HepG2 (cell line): ENCODE data around the gene TMEM53.

ENCODE experiments used
- CBX2 ChIP-seq, 2 experiments: fragments of 200-600 bp in 1 of 2; sonication (generic); formaldehyde crosslinking in 1 of 2; IDR thresholded peaks; 2 replicates each; pipeline versions ENCODE4 v1.7.0 to v1.8.1; 2018 to 2022; ENCODE audit warnings: low read depth in 2 of 2, low read length in 1 of 2, mild to moderate bottlenecking in 1 of 2, missing genetic modification reagents in 1 of 2
- HCFC1 ChIP-seq: fragments of 150-350 bp; IDR thresholded peaks from 2 replicates; pipeline ENCODE4 v1.6.1; 2014; ENCODE audit warnings: low read depth, low read length
- HNRNPL ChIP-seq: fragments of 200-400 bp; formaldehyde crosslinking; IDR thresholded peaks from 2 replicates; pipeline ENCODE4 v1.6.1; 2017; ENCODE audit warnings: mild to moderate bottlenecking, low read depth, low read length
- MZF1 ChIP-seq: sonication (generic); formaldehyde crosslinking; IDR thresholded peaks from 2 replicates; pipeline ENCODE4 v1.8.1; 2023; ENCODE audit warnings: mild to moderate bottlenecking, missing genetic modification reagents, borderline replicate concordance
- NR2F2 ChIP-seq: IDR thresholded peaks from 2 replicates; pipeline ENCODE4 v1.6.1; 2012; ENCODE audit warnings: low read depth, inconsistent platforms, borderline replicate concordance
- POLR2AphosphoS5 ChIP-seq: IDR thresholded peaks from 2 replicates; pipeline ENCODE4 v1.6.1; 2012; ENCODE audit warnings: low read depth, low read length
- SIN3A ChIP-seq: IDR thresholded peaks from 2 replicates; pipeline ENCODE4 v1.6.1; 2011; ENCODE audit warnings: low read depth, mild to moderate bottlenecking, control low read depth, low read length, borderline replicate concordance
- ZMYM4 ChIP-seq: sonication (generic); formaldehyde crosslinking; IDR thresholded peaks from 2 replicates; pipeline ENCODE4 v1.8.1; 2023; ENCODE audit warnings: mild to moderate bottlenecking, missing genetic modification reagents
- ZSCAN21 ChIP-seq: sonication (generic); formaldehyde crosslinking; IDR thresholded peaks from 2 replicates; pipeline ENCODE4 v1.8.0; 2022; ENCODE audit warnings: mild to moderate bottlenecking, missing genetic modification reagents, moderate library complexity, borderline replicate concordance
- TF ChIP-seq, protein P1 (sequence below): IDR thresholded peaks from 2 replicates; pipeline ENCODE4 v1.6.1; 2016
- TF ChIP-seq, protein P2 (sequence below), 2 experiments: IDR thresholded peaks; 2 replicates each; pipeline ENCODE4 v1.6.1; 2011 to 2012; ENCODE audit warnings: low read length in 2 of 2, borderline replicate concordance in 1 of 2, low read depth in 1 of 2, mild to moderate bottlenecking in 1 of 2, moderate library complexity in 1 of 2
- TF ChIP-seq, protein P3 (sequence below): sonication (generic); formaldehyde crosslinking; IDR thresholded peaks from 2 replicates; pipeline ENCODE4 v1.5.0; 2020; ENCODE audit warnings: mild to moderate bottlenecking, missing genetic modification reagents, moderate library complexity

DNA sequence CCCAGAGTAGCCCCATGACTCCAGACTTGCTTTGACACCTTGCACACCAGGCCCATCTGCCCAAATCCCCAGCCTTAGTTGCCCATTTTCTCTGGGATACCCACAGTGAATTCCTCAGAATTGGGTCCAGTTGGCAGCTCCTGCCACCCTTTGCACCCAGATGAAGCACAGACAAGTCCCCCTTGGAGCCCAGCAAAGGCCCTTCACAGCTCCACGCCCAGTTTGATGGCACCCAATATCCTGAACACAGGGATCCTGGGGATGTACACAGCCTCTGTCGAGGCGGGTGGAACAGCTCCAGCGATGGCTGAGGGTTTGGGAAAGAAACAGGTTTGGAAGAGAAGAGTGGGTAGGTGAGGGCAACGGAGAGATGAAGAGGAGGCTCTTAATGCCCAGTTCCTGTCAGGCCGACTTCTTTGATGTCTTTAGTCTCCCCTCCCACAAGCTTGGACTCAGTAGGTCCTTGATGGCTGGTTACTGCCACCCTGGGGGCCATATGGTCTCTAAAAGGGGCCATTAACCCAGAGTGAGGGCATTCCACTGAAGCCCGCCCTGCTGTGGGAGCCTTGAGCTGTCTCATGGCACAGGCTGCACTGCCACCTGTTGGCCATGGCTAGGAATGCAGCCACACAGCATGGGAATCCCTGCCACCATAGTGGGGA, 21.7 kb downstream of the TMEM53 start:
- TF ChIP-seq CBX2 (IDR thresholded peaks at IDR 0.05; ENCODE audit: low read depth, low read length) (no peak), CBX2 (CRISPR knock-in tag; IDR thresholded peaks at IDR 0.05; ENCODE audit: low read depth) (no peak), NR2F2 (no peak), MZF1 (CRISPR knock-in tag) (no peak), ZMYM4 (CRISPR knock-in tag) (no peak), HNRNPL (no peak), POLR2AphosphoS5 (no peak), SIN3A (no peak), HCFC1 (no peak), ZSCAN21 (CRISPR knock-in tag) (no peak)
- TF ChIP-seq, protein P1, sequence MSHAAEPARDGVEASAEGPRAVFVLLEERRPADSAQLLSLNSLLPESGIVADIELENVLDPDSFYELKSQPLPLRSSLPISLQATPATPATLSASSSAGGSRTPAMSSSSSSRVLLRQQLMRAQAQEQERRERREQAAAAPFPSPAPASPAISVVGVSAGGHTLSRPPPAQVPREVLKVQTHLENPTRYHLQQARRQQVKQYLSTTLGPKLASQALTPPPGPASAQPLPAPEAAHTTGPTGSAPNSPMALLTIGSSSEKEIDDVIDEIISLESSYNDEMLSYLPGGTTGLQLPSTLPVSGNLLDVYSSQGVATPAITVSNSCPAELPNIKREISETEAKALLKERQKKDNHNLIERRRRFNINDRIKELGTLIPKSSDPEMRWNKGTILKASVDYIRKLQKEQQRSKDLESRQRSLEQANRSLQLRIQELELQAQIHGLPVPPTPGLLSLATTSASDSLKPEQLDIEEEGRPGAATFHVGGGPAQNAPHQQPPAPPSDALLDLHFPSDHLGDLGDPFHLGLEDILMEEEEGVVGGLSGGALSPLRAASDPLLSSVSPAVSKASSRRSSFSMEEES (CRISPR knock-in tag): no peak
- TF ChIP-seq, protein P2, sequence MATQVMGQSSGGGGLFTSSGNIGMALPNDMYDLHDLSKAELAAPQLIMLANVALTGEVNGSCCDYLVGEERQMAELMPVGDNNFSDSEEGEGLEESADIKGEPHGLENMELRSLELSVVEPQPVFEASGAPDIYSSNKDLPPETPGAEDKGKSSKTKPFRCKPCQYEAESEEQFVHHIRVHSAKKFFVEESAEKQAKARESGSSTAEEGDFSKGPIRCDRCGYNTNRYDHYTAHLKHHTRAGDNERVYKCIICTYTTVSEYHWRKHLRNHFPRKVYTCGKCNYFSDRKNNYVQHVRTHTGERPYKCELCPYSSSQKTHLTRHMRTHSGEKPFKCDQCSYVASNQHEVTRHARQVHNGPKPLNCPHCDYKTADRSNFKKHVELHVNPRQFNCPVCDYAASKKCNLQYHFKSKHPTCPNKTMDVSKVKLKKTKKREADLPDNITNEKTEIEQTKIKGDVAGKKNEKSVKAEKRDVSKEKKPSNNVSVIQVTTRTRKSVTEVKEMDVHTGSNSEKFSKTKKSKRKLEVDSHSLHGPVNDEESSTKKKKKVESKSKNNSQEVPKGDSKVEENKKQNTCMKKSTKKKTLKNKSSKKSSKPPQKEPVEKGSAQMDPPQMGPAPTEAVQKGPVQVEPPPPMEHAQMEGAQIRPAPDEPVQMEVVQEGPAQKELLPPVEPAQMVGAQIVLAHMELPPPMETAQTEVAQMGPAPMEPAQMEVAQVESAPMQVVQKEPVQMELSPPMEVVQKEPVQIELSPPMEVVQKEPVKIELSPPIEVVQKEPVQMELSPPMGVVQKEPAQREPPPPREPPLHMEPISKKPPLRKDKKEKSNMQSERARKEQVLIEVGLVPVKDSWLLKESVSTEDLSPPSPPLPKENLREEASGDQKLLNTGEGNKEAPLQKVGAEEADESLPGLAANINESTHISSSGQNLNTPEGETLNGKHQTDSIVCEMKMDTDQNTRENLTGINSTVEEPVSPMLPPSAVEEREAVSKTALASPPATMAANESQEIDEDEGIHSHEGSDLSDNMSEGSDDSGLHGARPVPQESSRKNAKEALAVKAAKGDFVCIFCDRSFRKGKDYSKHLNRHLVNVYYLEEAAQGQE (IDR thresholded peaks at IDR 0.05; ENCODE audit: borderline replicate concordance in 1 of 2, low read depth in 1 of 2, low read length in 2 of 2): no peak
- TF ChIP-seq, protein P3, sequence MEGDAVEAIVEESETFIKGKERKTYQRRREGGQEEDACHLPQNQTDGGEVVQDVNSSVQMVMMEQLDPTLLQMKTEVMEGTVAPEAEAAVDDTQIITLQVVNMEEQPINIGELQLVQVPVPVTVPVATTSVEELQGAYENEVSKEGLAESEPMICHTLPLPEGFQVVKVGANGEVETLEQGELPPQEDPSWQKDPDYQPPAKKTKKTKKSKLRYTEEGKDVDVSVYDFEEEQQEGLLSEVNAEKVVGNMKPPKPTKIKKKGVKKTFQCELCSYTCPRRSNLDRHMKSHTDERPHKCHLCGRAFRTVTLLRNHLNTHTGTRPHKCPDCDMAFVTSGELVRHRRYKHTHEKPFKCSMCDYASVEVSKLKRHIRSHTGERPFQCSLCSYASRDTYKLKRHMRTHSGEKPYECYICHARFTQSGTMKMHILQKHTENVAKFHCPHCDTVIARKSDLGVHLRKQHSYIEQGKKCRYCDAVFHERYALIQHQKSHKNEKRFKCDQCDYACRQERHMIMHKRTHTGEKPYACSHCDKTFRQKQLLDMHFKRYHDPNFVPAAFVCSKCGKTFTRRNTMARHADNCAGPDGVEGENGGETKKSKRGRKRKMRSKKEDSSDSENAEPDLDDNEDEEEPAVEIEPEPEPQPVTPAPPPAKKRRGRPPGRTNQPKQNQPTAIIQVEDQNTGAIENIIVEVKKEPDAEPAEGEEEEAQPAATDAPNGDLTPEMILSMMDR: peak; percentile 96
